GM12878 (cell line): ENCODE measurements around the gene CNN1. TPM values are rescaled to one million over a fixed set of nuclear protein-coding genes. Genes with fewer than 3 reads are reported as not detected.

Experiments
- ATAC-seq: fragments of 200-7000 bp; cut with Tn5 transposase; 3 replicates; pipeline ENCODE4 v1.9.1; 2020; ENCODE audit warnings: mild to moderate bottlenecking, moderate library complexity
- BruUV-seq: library from RNA; stranded (reverse); fragments of 400-500 nt; replicated peaks from 2 replicates; lab custom pipeline; 2021; lab: Mats Ljungman, UMichigan
- CTCF ChIA-PET: fragments of 300-600 bp; sonication (Branson Sonifier 250); formaldehyde crosslinking; extraction: SDS; loops from one replicate; lab custom pipeline; 2021; ENCODE audit warnings: inconsistent platforms; lab: Yijun Ruan, JAX
- POLR2A ChIA-PET: fragments of 350-600 bp; formaldehyde crosslinking; extraction: SDS; loops from one replicate; lab custom pipeline; 2021; ENCODE audit warnings: inconsistent platforms; lab: Charles Lee
- RAD21 ChIA-PET: fragments of 300-600 bp; sonication (Branson Sonifier 250); formaldehyde crosslinking; loops from one replicate; lab custom pipeline; 2023; ENCODE audit warnings: antibody characterized with exemption; ENCODE audit not compliant: unreplicated experiment; lab: Charles Lee
- SMC1A ChIA-PET: fragments of 300-600 bp; sonication (Branson Sonifier 250); formaldehyde crosslinking; loops from one replicate; lab custom pipeline; 2023; ENCODE audit not compliant: unreplicated experiment, uncharacterized antibody; lab: Charles Lee
- DNase-seq: peaks from one replicate; pipeline ENCODE4 v3.0.0-alpha.2; 2011; ENCODE audit warnings: low read depth, low spot score
- FAIRE-seq: peaks from 3 replicates; lab custom pipeline; 2011; peaks lifted over from hg19 to GRCh38; lab: Jason Lieb, UNC
- H2AFZ ChIP-seq: 2 replicates; pipeline ENCODE4 v1.6.0; 2011; ENCODE audit warnings: low read depth, low read length, control low read depth; ENCODE audit not compliant: control insufficient read depth
- H3K27ac ChIP-seq: 2 replicates; pipeline ENCODE4 v1.5.1; 2011; ENCODE audit warnings: control low read depth; ENCODE audit not compliant: control insufficient read depth, insufficient read depth
- H3K27me3 ChIP-seq, 2 experiments: replicated peaks in 1 of 2; 2 replicates each; pipeline versions ENCODE4 v1.6.0 to v1.6.1; 2011; ENCODE audit warnings: low read length in 1 of 2; ENCODE audit not compliant: control insufficient read depth in 2 of 2, insufficient read depth in 2 of 2
- H3K36me3 ChIP-seq, 2 experiments: 2 replicates each; pipeline ENCODE4 v1.5.1; 2011; ENCODE audit warnings: low read length in 1 of 2; ENCODE audit not compliant: control insufficient read depth in 2 of 2, insufficient read depth in 2 of 2
- H3K4me1 ChIP-seq: 2 replicates; pipeline ENCODE4 v1.6.1; 2011; ENCODE audit warnings: mild to moderate bottlenecking, low read length, moderate library complexity, mixed read lengths; ENCODE audit not compliant: control insufficient read depth, insufficient read depth
- H3K4me2 ChIP-seq: 2 replicates; pipeline ENCODE4 v1.6.0; 2011; ENCODE audit warnings: control low read depth; ENCODE audit not compliant: control insufficient read depth, insufficient read depth
- H3K4me3 ChIP-seq: fragments of 200-600 bp; sonication (generic); 2 replicates; pipeline ENCODE4 v1.5.1; 2016
- H3K79me2 ChIP-seq: 2 replicates; pipeline ENCODE4 v1.6.0; 2011; ENCODE audit warnings: low read length; ENCODE audit not compliant: control insufficient read depth, insufficient read depth
- H3K9ac ChIP-seq: 2 replicates; pipeline ENCODE4 v1.8.0; 2011; ENCODE audit warnings: low read length, control low read depth, mixed read lengths; ENCODE audit not compliant: control insufficient read depth, insufficient read depth
- H3K9me3 ChIP-seq: replicated peaks from 3 replicates; pipeline ENCODE4 v1.5.1; 2011; ENCODE audit warnings: mild to moderate bottlenecking, low read length; ENCODE audit not compliant: control insufficient read depth, insufficient read depth
- H4K20me1 ChIP-seq: 2 replicates; pipeline ENCODE4 v1.6.0; 2011; ENCODE audit not compliant: control insufficient read depth, insufficient read depth
- CHD4 ChIP-seq: fragments of 200-600 bp; sonication (generic); IDR thresholded peaks from 2 replicates; pipeline ENCODE4 v1.6.1; 2016; ENCODE audit warnings: mild to moderate bottlenecking
- EZH2 ChIP-seq: IDR thresholded peaks from 2 replicates; pipeline ENCODE4 v1.6.1; 2012; ENCODE audit warnings: low read depth, mild to moderate bottlenecking, control low read depth, inconsistent platforms, low read length, borderline replicate concordance; ENCODE audit not compliant: control insufficient read depth
- JUND ChIP-seq: IDR thresholded peaks from 2 replicates; pipeline ENCODE4 v1.6.1; 2012; ENCODE audit warnings: low read depth, mild to moderate bottlenecking, low read length, improper control_type of control experiment, moderate library complexity
- MXI1 ChIP-seq: fragments of 150-350 bp; IDR thresholded peaks from 2 replicates; pipeline ENCODE4 v1.6.1; 2011; ENCODE audit warnings: low read depth, mild to moderate bottlenecking, inconsistent platforms, low read length, improper control_type of control experiment
- MYC ChIP-seq: IDR thresholded peaks from 2 replicates; pipeline ENCODE4 v1.6.1; 2011; ENCODE audit warnings: mild to moderate bottlenecking, low read length, moderate library complexity, inconsistent platforms; ENCODE audit not compliant: insufficient read depth, insufficient replicate concordance, insufficient read length, severe bottlenecking
- SKIL ChIP-seq: fragments of 450-650 bp; IDR thresholded peaks from 2 replicates; pipeline ENCODE4 v1.6.1; 2017; ENCODE audit warnings: mild to moderate bottlenecking, low read depth, inconsistent platforms; ENCODE audit not compliant: poor library complexity, severe bottlenecking
- SREBF2 ChIP-seq: IDR thresholded peaks from 2 replicates; pipeline ENCODE4 v1.6.1; 2012; ENCODE audit warnings: mild to moderate bottlenecking, low read length
- SUPT20H ChIP-seq: IDR thresholded peaks from 2 replicates; pipeline ENCODE4 v1.6.1; 2011; ENCODE audit warnings: low read depth, mild to moderate bottlenecking, low read length, moderate library complexity, borderline replicate concordance; ENCODE audit not compliant: control insufficient read depth
- TBL1XR1 ChIP-seq: IDR thresholded peaks from 2 replicates; pipeline ENCODE4 v1.6.1; 2012; ENCODE audit warnings: low read depth, low read length, improper control_type of control experiment
- YY1 ChIP-seq: IDR thresholded peaks from 2 replicates; pipeline ENCODE4 v1.6.1; 2011; ENCODE audit warnings: low read depth, mild to moderate bottlenecking, low read length
- ZBTB33 ChIP-seq: fragments of 450-650 bp; IDR thresholded peaks from 2 replicates; pipeline ENCODE4 v1.6.1; 2017; ENCODE audit warnings: mild to moderate bottlenecking
- ZNF592 ChIP-seq: fragments of 450-650 bp; IDR thresholded peaks from 2 replicates; pipeline ENCODE4 v1.6.1; 2017; ENCODE audit warnings: mild to moderate bottlenecking, moderate library complexity
- WGBS: methylation state at CpG from one replicate; pipeline ENCODE4 v1.1.6; 2016; ENCODE audit warnings: low lambda C conversion rate; ENCODE audit not compliant: insufficient replicate concordance, insufficient coverage; ENCODE audit errors: missing lambda C conversion rate; 5-methylcytosine and 5-hydroxymethylcytosine counted together
- in situ Hi-C: fragments of 300-500 bp; cut with MboI; formaldehyde crosslinking; loops from 9 replicates; pipeline ENCODE4 v1.14.3; 2018; ENCODE audit warnings: mixed read lengths
- intact Hi-C: fragments of 100-400 bp; cut with micrococcal nuclease; formaldehyde crosslinking; loops from one replicate; pipeline ENCODE4 v1.14.2; 2022; ENCODE audit not compliant: unreplicated experiment
- polyA plus RNA-seq, 11 experiments: library from polyadenylated mRNA; depleted of rRNA in 4 of 11; unstranded in 6 of 11; stranded (reverse) in 5 of 11; fragments of >200 nt; fragmentation: Nextera tagmentation in 4 of 11; fragmentation: Illumina TruSeq in 1 of 11; extraction: Ambion mirVana in 4 of 11; extraction: Trizol in 1 of 11; gene quantifications; 1 replicate in 1 of 11; 2 replicates in 10 of 11; pipeline versions ENCODE4 v1.2.1 to v1.2.3, GENCODE V29; 2011 to 2016; ENCODE audit warnings: inconsistent platforms in 2 of 11, missing spikeins in 2 of 11, low read depth in 1 of 11
- total RNA-seq, 4 experiments: library from RNA; depleted of rRNA in 3 of 4; stranded (reverse); fragments of >200 nt in 3 of 4; fragmentation: Illumina TruSeq in 1 of 4; extraction: Trizol in 1 of 4; gene quantifications; 2 replicates each; pipeline versions ENCODE4 v1.2.1 to v1.2.3, GENCODE V29; 2013 to 2021

Gene CNN1
- total and polyA plus RNA-seq, 10 of the 15 experiments (the other 5 are each of a cell fraction or from before 2014, with no cell fraction given): 0.03 to 0.58 (median 0.22) TPM; not detected in 1

GRCh38 chr19:11574689-11575088 is 36.0 kb downstream of the CNN1 start:
- no peak for DNase-seq
- no peak for TF ChIP-seq CHD4
- TF ChIP-seq TBL1XR1: no peak
- TF ChIP-seq YY1: no peak
- TF ChIP-seq MYC: no peak
- no peak for TF ChIP-seq SREBF2
- no peak for TF ChIP-seq JUND
- no peak for TF ChIP-seq ZNF592
- TF ChIP-seq MXI1: no peak
- TF ChIP-seq EZH2: no peak
- no peak for TF ChIP-seq ZBTB33
- TF ChIP-seq SKIL: no peak
- no peak for TF ChIP-seq SUPT20H

More at GRCh38 chr19:11574689-11575088, 36.0 kb downstream of the CNN1 start:
- BruUV-seq: no TSS peak
- 35% methylated on average over 8 of the region's 9 CpGs for WGBS
- Histone ChIP-seq H3K36me3 (no peaks in the 10 kb centered on the region), H3K9me3 (no peaks in the 10 kb centered on the region), H3K9ac (no peak overlapping the region), H4K20me1 (no peaks in the 10 kb centered on the region), H3K27me3 (no peaks in the 10 kb centered on the region), H3K4me3 (no peak overlapping the region), H2AFZ (no peak overlapping the region), H3K4me1 (peaks cover 21% of the 10 kb centered on the region), H3K4me2 (no peak overlapping the region), H3K27ac (peak overlapping the region; percentile 27; the same call in 1 of the 2 replicates), H3K79me2 (no peaks in the 10 kb centered on the region; the same call in 1 of the 2 replicates)
- in situ Hi-C loops: loop anchor here (25.0 kb wide), 1 partner anchor 1588 kb away; the partner anchor contains the start of genes IER2 and STX10
- ChIA-PET POLR2A (interaction anchor here (1.1 to 2.0 kb wide), 2 partner anchors 8 to 11 kb away, joined by 5 to 6 read pairs; no protein-coding TSS in a partner anchor), RAD21 (interaction anchor here (1.0 kb wide), 1 partner anchor 11 kb away, joined by 3 read pairs; no protein-coding TSS in a partner anchor), SMC1A (interaction anchor here (0.7 to 2.4 kb wide), 5 partner anchors 9 to 14 kb away, joined by 3 to 8 read pairs (median 4); no protein-coding TSS in a partner anchor), CTCF (interaction anchor here (1.0 to 2.1 kb wide), 3 partner anchors 10 to 38 kb away, joined by 3 to 8 read pairs (median 4); no protein-coding TSS in a partner anchor)
- ATAC-seq: peak; percentile 72
- no peak for FAIRE-seq
- intact Hi-C loops: no loop called here
